Smooth muscle cell of the pulmonary artery (primary cell): ENCODE measurements around the gene NRXN3. TPM values are rescaled to one million over a fixed set of nuclear protein-coding genes. Genes with fewer than 3 reads are reported as not detected.

ENCODE experiments used
- total RNA-seq: library from RNA; depleted of rRNA; stranded (reverse); fragments of >200 nt; gene quantifications from 2 replicates; pipeline ENCODE4 v1.2.3, GENCODE V29; 2014

Gene NRXN3
- 1.4 and 2.9 TPM in 2 replicates for total RNA-seq

DNA sequence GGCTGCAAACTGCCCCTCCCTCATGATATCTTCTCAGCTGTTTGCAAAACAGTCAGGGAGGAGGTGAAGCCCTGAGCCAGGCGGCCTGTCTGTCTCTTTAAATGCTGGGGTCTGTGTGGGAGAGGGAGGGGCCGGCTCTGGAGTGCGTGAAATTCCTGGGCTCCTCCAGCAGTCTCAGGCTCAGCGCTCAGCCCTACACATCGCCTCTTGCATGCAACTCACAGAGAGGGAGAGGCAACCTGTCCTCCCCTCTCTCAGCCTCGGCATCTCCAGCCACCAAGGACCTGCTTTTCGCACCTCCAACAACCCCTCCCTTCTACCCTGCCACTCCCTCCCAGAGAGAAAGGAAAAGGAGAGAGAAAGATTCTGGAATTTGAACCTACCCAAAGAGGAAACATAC is at the start of gene NRXN3:
NRXN3 (plus strand) TSS at position 171 of the 400 bp plus-strand sequence. CDS start 72,721 bp downstream, outside the sequence.

